NCI-H2196 (cell line): Measurements from ENCODE around the gene CCDC171.
"Not testable (repeated sequence)": the region's sequence is repeated elsewhere in the genome, so short reads cannot be mapped to it uniquely, and the experiment has no call there.

Source experiments
- DNase-seq: peaks from one replicate; lab custom pipeline; 2025; ENCODE audit not compliant: unreplicated experiment; lab: John Stamatoyannopoulos, UW

CCDC171 gene

GRCh38 chr9:15746905-15747304, 194.1 kb downstream of the CCDC171 start:
- no peak for DNase-seq

GRCh38 chr9:15755660-15756059, 202.8 kb downstream of the CCDC171 start:
- DNase-seq, result no peak

- no peak for DNase-seq
Observed at GRCh38 chr9:15761551-15761950, 208.7 kb downstream of the CCDC171 start.

GRCh38 chr9:15763371-15763770, 210.5 kb downstream of the CCDC171 start:
- DNase-seq, result no peak

- DNase-seq, result no peak
Observed at GRCh38 chr9:15764131-15764530, 211.3 kb downstream of the CCDC171 start.

GRCh38 chr9:15769547-15769946, 216.7 kb downstream of the CCDC171 start:
- no peak for DNase-seq

- no peak for DNase-seq
Observed at GRCh38 chr9:15778861-15779260, 226.0 kb downstream of the CCDC171 start.

- DNase-seq, result no peak
Observed at GRCh38 chr9:15782106-15782505, 229.3 kb downstream of the CCDC171 start.

GRCh38 chr9:15785584-15785983, 232.7 kb downstream of the CCDC171 start:
- no peak for DNase-seq

GRCh38 chr9:15786616-15787015, 233.8 kb downstream of the CCDC171 start:
- no peak for DNase-seq

- not testable (repeated sequence) for DNase-seq
Observed at GRCh38 chr9:15810219-15810899, 257.5 kb downstream of the CCDC171 start.

- DNase-seq, result no peak
Observed at GRCh38 chr9:15813076-15813475, 260.2 kb downstream of the CCDC171 start.

- no peak for DNase-seq
Observed at GRCh38 chr9:15824310-15824709, 271.5 kb downstream of the CCDC171 start.

GRCh38 chr9:15831384-15831783, 278.5 kb downstream of the CCDC171 start:
- DNase-seq, result no peak

GRCh38 chr9:15834541-15834940, 281.7 kb downstream of the CCDC171 start:
- DNase-seq, result peak; percentile 31

- DNase-seq, result peak; percentile 81
Observed at GRCh38 chr9:15837079-15837679, 284.3 kb downstream of the CCDC171 start.

- DNase-seq, result no peak
Observed at GRCh38 chr9:15842051-15842450, 289.2 kb downstream of the CCDC171 start.

- DNase-seq, result no peak
Observed at GRCh38 chr9:15843316-15843715, 290.5 kb downstream of the CCDC171 start.

GRCh38 chr9:15843931-15844330, 291.1 kb downstream of the CCDC171 start:
- no peak for DNase-seq

GRCh38 chr9:15846611-15847010, 293.8 kb downstream of the CCDC171 start:
- no peak for DNase-seq

GRCh38 chr9:15849871-15850270, 297.0 kb downstream of the CCDC171 start:
- no peak for DNase-seq

- no peak for DNase-seq
Observed at GRCh38 chr9:15851766-15852165, 298.9 kb downstream of the CCDC171 start.

GRCh38 chr9:15856591-15856990, 303.7 kb downstream of the CCDC171 start:
- DNase-seq, result no peak
